ENCODE results near the gene CD52. TPM values are rescaled to one million over a fixed set of nuclear protein-coding genes. Genes with fewer than 3 reads are reported as not detected.

Gene CD52
- total RNA-seq, 3 donors from 2014 or later = 8.3 to 12.8 (median 12.3) TPM

DNA sequence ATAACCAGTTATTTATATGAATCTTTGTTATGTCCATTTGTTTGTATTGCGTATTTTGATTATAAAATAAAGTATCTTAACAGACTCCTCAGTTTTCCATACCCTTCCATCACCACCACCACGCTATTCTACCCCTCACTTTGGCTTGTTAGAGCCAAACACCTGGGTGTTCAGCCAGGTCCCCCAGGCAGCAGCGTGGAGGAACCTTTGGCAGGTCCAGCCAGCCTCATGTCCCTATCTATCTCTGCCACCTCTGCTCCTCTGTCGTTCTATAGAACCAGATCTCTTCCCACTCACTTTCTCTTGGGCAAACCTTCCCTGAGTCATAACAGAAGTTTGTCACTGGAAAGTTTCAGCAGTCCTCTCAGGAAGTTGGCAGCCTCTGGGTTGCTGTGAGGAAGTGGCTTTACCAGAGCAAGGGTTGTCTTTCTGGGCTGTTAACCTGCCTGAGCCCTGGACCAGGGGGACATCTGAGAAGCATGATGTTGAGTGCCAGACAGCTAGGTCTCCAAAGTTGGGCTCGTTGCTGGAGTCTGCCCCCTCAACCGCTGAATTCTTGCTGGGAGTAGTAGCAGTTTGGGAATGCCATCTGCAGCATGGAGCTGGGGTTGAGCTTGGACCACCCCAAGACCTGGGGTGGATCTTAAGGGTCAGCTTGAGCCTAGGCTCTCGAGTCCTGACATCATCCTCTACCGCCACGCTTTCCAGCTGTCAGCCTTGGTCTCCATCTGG is 38.9 kb upstream of the CD52 start:
- TF ChIP-seq CTCF (IDR thresholded peaks at IDR 0.05) (no peak), POLR2A (IDR thresholded peaks at IDR 0.05) (no peak), POLR2AphosphoS5 (IDR thresholded peaks at IDR 0.05) (peak in 2 of 3 donors; percentile 10 to 22)
- Histone ChIP-seq H3K4me1 (peaks cover 11 to 28% of the 10 kb centered on the region in 2 donors), H3K9me3 (no peaks in the 10 kb centered on the region), H3K27me3 (no peaks in the 10 kb centered on the region), H3K36me3 (no peaks in the 10 kb centered on the region), H3K4me3 (peak overlapping the region; percentile 91 to 95 (median 93)), H3K27ac (peak overlapping the region; percentile 95 to 97)
- intact Hi-C loops (cut with DNase I; ENCODE audit: low total_unique reads) = loop anchor here (5.0 kb wide), 1 partner anchor 43 kb away; no protein-coding TSS in a partner anchor
- DNase-seq (ENCODE audit: low spot score in 2 of 2) = no peak

DNA sequence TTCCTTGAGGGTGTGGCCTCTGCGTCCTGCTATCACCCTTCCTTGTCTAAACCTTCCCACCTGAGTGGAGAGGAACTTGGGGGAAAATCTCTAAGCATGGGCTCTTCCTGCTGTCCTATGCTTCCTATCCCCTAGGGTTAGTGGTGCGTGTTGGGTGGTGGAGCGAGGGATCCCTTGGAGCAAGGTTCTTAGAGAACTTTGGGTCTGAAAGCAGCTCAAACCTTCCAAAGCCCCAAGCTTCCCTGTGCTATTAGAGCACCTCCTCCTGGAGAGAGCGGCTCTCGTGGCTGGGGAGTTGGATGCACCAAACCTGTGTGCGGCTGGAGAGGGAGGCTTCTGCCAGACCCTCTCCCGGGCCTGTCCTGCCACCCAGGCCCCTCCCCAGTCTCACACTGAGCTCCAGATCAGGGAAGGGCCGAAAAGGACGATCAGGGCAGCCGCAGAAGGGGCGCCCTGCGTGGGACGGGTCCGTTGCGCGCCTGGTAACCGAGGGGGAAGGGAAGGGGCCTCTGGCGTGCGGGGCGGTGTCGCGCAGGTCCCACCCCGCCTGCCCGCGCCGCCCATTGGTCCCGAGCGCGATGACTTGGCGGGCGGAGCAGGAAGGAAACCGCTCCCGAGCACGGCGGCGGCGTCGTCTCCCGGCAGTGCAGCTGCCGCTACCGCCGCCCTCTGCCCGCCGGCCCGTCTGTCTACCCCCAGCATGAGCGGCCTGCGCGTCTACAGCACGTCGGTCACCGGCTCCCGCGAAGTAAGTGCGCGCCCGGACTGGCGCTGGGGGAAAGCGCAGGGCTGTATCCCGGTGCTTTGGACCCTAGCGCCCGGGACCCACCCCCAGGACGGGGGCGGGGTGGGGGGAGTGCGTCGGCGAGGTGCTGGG is 38.1 kb upstream of the CD52 start, which contains the start of gene SH3BGRL3:
Gene SH3BGRL3 (plus strand): TSS at position 631 of the 877 bp plus-strand sequence. CDS start 70 bp downstream, at position 701.
- Histone ChIP-seq H3K4me1 (peaks cover 11 to 34% of the 10 kb centered on the region in 2 donors), H3K36me3 (no peaks in the 10 kb centered on the region), H3K9me3 (no peaks in the 10 kb centered on the region), H3K4me3 (peak within 1 kb of the TSS; percentile 91 to 95 (median 93)), H3K27ac (peak within 1 kb of the TSS; percentile 95 to 97), H3K27me3 (no peaks in the 10 kb centered on the region)
- peak; percentile 70 to 86 (median 83) for TF ChIP-seq POLR2AphosphoS5 (IDR thresholded peaks at IDR 0.05)
- TF ChIP-seq POLR2A (IDR thresholded peaks at IDR 0.05) = no peak
- peak in 2 of 3 donors; percentile 11 to 14 for TF ChIP-seq CTCF (IDR thresholded peaks at IDR 0.05)
- peak; percentile 80 to 84 for DNase-seq (ENCODE audit: low spot score in 2 of 2)
- intact Hi-C loops (cut with DNase I; ENCODE audit: low total_unique reads) = loop anchor here (5.0 kb wide), 1 partner anchor 43 kb away; no protein-coding TSS in a partner anchor

GRCh38 chr1:26280333-26281042 is 37.3 kb upstream of the CD52 start:
- DNase-seq (ENCODE audit: low spot score in 2 of 2) = no peak
- no peak for TF ChIP-seq POLR2AphosphoS5 (IDR thresholded peaks at IDR 0.05)
- no peak for TF ChIP-seq POLR2A (IDR thresholded peaks at IDR 0.05)
- TF ChIP-seq CTCF (IDR thresholded peaks at IDR 0.05) = no peak
- Histone ChIP-seq H3K9me3 (no peaks in the 10 kb centered on the region), H3K27ac (peak overlapping the region; percentile 95 to 97), H3K4me1 (peaks cover 11 to 32% of the 10 kb centered on the region in 2 donors), H3K36me3 (no peaks in the 10 kb centered on the region), H3K27me3 (no peaks in the 10 kb centered on the region), H3K4me3 (peak overlapping the region; percentile 91 to 95 (median 93))
- intact Hi-C loops (cut with DNase I; ENCODE audit: low total_unique reads) = no loop called here

- H3K4me1 ChIP-seq = peaks cover 8 to 23% of the 10 kb centered on the region in 2 donors
- H3K9me3 ChIP-seq = no peaks in the 10 kb centered on the region
- no peak for TF ChIP-seq CTCF (IDR thresholded peaks at IDR 0.05)
- TF ChIP-seq POLR2AphosphoS5 (IDR thresholded peaks at IDR 0.05) = no peak
- TF ChIP-seq POLR2A (IDR thresholded peaks at IDR 0.05) = no peak
- peak overlapping the region in 2 of 3 donors; percentile 93 to 95 for H3K4me3 ChIP-seq
- H3K36me3 ChIP-seq = no peaks in the 10 kb centered on the region
- no peaks in the 10 kb centered on the region for H3K27me3 ChIP-seq
- no peak for DNase-seq (ENCODE audit: low spot score in 2 of 2)
- intact Hi-C loops (cut with DNase I; ENCODE audit: low total_unique reads) = no loop called here
- peak overlapping the region; percentile 95 to 97 for H3K27ac ChIP-seq
Observed at GRCh38 chr1:26281091-26281958, 36.4 kb upstream of the CD52 start.
